Hypothalamus (tissue), 51 donors: Measurements from ENCODE around the gene DIP2C.
"Not testable (repeated sequence)": the region's sequence is repeated elsewhere in the genome, so short reads cannot be mapped to it uniquely, and the experiment has no call there.

ENCODE experiments used
- DNase-seq, 51 donors: peaks; one replicate each; lab custom pipeline; 2025; lab: John Stamatoyannopoulos, UW

Gene DIP2C

DNA sequence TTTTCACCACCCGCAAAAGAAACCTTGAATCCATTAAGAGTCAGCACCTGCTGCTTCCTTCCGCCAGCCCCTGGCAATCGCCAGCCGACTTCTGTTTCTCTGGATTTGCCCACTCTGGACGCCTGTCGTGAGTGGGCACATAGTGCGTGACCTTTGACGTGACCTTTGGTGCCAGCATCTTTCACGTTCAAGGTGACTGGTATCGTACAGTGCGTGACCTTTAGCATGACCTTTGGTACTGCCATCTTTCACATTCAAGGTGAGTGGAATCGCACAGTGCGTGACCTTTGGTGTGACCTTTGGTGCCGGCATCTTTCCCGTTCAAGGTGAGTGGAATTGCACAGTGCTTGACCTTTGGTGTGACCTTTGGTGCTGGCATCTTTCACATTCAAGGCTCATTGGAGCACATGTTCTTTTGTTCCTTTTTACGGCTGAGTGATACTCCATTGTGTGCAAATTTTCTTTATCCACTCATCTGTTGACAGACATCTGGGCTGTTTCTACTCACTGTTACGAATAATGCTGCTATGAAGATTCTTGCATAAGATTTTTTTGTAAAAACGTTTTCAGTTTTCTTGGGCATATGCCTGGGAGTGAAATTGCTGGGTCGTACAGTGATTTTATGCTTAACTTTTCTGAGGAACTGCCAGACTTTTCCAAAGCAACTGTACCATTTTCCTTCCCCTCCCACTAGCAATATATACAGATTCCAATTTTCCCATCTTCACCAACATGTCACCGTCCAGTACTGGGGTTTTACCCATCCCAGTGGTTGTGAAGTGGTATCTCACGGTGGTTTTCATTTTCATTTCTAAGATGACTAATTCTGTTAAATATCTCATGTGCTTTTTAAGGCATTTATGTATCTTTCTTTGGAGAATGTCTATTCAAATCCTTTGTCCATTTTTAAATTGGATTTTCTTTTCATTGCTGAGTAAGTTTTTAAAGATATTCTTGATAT lies 145.3 kb downstream of the DIP2C start:
- DNase-seq: no peak

GRCh38 chr10:543131-543530 lies 146.3 kb downstream of the DIP2C start:
- no peak for DNase-seq

GRCh38 chr10:541750-542371 lies 147.6 kb downstream of the DIP2C start:
- no peak for DNase-seq

- DNase-seq: no peak
Observed at GRCh38 chr10:541041-541440, 148.4 kb downstream of the DIP2C start.

DNA sequence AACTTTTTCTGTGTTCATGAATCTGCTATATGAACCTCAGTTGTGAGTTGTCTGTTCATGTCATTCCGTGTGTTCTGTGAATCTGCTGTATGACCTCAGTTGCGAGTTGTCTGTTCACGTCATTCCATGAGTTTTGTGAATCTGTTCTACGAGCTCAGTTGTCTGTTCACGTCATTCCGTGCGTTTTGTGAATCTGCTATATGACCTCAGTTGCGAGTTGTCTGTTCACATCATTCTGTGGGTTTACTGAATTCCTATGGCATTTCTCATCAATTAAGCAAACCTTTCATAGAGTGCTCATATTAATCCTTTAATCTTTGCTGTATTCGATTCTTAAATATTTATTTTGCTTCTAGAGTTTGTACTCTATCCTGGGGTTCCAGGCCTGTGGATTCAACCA lies 150.6 kb downstream of the DIP2C start:
- DNase-seq: no peak

GRCh38 chr10:536935-537334 lies 152.5 kb downstream of the DIP2C start:
- no peak for DNase-seq

DNA sequence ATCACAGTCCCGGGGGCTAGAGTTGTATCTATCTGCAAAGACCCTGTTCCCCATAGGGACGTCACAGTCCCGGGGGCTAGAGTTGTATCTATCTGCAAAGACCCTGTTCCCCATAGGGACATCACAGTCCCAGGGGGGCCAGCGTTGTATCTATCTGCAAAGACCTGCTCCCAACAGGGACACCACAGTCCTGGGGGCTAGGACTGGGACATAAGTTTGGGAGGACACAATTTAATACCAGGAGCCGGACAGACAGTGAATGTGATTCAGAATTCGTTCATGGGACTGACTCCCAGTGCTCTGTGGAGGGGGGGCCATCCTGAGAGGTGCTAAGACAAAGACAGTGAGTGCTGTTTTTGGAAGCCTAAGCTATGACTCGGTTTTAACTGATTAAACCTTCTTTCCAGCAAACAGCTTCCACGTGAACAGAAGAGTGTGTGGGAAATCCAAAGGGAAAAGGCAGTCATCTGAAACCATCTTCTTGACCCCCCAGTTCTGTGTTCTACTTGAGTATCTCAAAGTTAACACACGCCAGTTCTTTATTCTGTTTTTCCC lies 153.0 kb downstream of the DIP2C start:
- DNase-seq: no peak

GRCh38 chr10:535952-536351 lies 153.5 kb downstream of the DIP2C start:
- DNase-seq: no peak

DNA sequence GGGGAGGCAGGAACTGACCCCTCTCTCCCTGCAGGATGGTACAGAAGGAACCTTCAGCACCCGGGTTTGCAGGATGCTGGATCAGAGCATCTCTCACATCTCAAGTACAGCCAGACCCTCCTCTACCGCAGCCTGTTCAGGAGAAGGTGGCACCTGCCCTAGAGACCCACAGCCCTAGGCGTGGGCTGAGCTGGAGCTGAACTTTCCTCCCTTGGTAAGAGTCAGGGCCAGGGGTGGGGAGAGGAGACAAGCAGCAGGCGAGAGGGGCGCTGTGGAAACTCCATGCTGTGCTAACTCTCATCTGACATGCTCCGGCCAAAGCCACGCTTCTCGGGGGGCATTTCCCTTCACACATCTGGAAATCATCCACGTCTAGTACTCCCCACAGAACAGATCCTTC lies 154.4 kb downstream of the DIP2C start:
- no peak for DNase-seq

DNA sequence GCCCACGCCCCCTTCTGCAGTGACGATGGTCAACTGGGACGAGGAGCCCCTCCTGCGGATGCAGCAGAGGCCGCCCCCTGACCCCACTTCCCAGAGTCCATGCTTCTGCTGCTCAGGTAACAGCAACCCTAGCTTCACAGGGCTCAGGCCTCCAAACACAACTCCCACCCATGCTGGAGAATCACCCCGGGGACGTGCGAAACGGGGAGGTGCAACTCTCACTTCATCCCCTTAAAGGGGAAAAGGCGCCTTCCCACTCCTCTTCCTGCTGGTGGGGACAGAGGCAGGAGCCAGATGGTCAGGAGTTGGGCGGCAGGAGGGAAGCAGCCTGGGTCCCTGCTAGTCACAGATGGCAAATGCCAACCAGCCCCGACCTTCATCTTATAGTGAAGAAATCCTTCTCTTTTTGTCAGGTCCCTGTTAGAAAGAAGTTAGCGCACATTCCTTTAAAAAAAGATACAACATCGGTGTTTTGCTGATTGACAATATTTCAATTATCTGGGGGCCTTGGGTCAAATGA lies 155.4 kb downstream of the DIP2C start:
- no peak for DNase-seq

- no peak for DNase-seq
Observed at GRCh38 chr10:533611-534010, 155.9 kb downstream of the DIP2C start.

GRCh38 chr10:533186-533585 lies 156.3 kb downstream of the DIP2C start:
- no peak for DNase-seq

DNA sequence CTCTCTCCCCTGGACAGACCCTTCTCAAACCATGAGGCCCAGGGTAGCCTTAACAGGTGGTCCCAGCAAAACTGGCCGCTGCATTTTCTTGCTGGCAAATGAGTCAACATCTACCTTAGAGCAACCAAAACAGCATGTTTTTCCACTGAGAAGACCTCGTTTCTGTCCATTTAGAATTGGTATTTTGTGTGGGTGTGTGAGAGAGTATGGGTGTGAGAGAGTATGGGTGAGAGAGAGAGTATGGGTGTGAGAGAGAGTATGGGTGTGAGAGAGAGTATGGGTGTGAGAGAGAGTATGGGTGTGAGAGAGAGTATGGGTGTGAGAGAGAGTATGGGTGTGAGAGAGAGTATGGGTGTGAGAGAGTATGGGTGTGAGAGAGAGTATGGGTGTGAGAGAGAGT lies 157.1 kb downstream of the DIP2C start:
- DNase-seq: not testable (repeated sequence)

DNA sequence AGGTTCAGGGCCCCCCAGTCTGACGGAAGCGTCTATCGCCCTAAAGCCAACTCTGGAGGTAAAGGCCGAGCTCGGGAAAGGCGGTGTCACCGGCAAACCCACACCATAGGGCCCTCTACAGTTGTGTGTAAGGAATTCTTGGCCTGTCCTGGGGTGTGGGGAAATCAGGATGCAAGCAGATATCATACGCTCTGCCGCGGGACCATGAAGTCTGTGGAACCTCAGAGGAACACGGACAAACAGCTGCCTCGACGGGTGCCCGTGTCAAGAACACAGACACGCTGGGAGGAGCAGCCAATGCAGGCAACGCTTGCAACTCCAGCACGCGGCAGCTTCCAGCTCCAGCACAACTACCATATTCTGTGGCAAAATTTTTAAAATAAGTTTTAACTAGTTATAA lies 157.9 kb downstream of the DIP2C start:
- DNase-seq: no peak

DNA sequence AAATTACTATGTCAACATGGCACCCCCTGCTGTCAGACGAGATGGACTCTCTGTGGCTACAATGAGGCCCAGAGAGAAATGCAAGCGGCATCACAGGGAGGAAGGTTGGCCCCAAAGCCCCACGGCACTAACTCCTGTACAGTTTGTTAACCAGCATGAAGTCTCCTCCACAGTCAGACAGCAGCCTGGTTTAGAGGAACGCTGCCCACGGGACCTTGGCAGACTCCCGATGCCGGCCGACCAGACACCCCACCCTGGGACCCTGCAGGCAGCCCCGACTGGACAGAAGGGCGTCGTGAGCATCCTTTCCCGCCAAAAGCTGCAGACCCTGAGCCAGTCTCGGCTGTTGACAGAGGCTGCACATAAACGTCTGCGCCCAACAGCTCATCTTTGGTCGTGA lies 158.8 kb downstream of the DIP2C start:
- DNase-seq: no peak

DNA sequence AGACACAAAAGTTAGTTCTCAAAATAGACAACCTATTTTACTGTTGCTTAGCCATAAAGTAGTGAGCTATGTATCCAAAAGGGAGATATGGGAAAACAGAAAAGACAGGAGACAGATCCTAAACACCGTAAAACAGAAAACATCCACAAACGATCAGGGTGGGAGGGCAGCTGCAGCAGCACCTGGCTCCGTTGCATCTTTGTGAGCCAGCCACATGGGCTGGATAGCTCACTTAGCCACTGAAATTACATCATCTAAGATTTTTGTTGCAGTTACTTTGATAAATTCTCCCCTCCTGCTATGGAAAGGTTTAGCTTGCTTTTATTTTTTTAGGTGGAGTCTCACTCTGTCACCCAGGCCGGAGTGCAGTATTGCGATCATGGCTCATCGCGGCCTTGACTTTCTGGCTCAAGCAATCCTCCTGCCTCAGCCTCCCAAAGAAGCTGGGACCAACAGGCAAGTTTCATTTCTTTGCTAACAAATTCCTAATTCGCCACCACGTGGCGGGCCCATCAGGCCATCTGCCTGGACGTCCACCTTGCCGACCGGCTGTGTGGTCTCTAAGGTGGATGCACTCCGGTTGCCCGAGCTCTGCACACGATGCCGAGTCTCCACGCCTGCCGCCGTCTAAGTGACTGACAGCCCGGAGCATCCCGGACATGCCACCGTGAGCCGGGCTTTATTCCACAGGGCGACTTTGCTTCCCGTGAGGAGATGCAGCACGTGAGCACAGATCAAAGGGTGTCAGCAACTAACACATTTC lies 159.8 kb downstream of the DIP2C start:
- no peak for DNase-seq

DNA sequence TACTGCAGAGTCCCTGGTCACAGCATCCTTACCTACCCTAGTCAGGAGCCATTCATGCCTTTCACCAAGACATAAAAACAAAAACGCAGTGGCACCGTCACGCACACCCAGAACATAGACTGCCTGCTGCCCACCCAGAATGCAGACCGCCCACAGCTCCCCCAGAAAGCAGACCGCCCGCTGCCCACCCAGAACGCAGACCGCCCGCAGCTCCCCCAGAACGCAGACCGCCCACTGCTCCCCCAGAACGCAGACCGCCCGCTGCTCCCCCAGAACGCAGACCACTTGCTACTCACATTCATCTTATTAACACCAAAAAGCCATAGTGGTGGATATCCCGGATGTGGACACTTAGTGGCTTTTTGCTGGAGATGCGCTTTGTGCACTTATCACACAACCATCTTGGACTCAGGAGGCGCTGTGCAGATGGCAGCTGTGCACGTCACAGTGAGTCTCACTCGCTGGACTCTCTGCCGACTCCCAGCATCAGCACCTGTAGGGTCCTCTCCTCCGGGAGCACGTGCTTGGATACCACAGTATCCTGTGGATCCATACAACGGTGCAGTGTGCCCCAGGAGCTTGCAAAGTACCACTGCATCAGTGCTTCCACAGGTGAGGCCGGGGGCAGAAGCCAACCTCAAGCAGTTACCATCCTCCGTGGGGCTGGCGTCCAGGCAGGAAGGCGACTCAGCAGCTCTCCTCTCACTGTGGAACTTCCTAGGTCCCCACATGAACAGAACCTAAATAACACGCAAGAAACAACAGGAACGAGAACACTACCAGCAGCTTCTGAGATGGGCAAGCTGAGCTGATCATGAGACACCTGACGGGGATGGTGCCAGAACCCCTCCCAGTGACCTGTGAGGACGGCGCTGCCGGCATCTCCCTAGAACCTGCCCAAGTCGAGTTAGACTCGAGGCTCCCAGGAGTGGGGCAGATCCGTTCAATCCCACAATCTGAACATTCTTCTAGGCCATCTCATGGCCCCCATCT lies 161.0 kb downstream of the DIP2C start:
- no peak for DNase-seq

GRCh38 chr10:527416-527815 lies 162.1 kb downstream of the DIP2C start:
- DNase-seq: no peak

DNA sequence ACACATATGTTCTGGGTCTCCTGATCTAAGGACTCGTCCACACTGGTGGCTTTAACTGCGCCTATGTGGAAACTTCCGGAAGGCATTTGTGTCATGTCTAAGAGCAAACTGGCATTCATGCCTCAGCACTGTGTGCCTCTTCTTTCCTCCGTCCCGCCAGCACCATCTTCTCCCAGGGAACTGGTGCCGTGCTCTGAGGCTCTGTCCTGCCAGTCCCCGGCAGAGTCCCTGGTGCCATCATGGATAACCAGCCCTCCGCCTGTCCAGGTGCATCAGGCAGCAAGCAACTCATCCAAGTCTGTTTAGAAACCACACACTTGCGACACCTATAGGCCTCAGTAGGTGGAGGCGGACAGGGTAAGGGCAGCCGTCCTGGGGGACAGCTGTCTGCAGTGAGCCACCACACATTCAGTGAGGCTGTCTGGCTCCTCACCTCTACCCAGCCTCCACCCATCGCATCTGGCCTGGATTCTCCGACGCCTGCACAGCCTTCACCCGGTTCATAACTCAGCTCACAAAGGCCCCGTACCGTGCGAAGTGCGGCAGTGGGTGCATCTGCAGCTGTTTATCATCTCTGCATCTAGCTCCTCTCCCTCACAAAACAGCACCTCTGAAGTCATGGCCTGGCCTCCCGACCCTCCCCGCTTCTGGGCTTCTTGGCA lies 162.7 kb downstream of the DIP2C start:
- DNase-seq: no peak
